NT2/D1 (cell line): ENCODE measurements around the gene CDK11A.

Experiments used
- DNase-seq: peaks from one replicate; pipeline ENCODE4 v3.0.0-alpha.2; 2011; ENCODE audit warnings: low read depth, low spot score
- H3K27me3 ChIP-seq: 2 replicates; pipeline ENCODE4 v1.6.0; 2011; ENCODE audit warnings: mild to moderate bottlenecking; ENCODE audit not compliant: insufficient read length, insufficient read depth
- H3K36me3 ChIP-seq: 2 replicates; pipeline ENCODE4 v1.6.1; 2011; ENCODE audit warnings: mild to moderate bottlenecking, low read length, mixed read lengths; ENCODE audit not compliant: insufficient read depth, insufficient read length
- H3K4me1 ChIP-seq: 2 replicates; pipeline ENCODE4 v1.5.1; 2011; ENCODE audit not compliant: insufficient read depth, insufficient read length
- H3K4me3 ChIP-seq: 2 replicates; pipeline ENCODE4 v1.5.1; 2011; ENCODE audit warnings: low read depth; ENCODE audit not compliant: insufficient read length
- H3K9ac ChIP-seq: 2 replicates; pipeline ENCODE4 v1.6.0; 2011; ENCODE audit warnings: low read depth; ENCODE audit not compliant: insufficient read length
- H3K9me3 ChIP-seq: 2 replicates; pipeline ENCODE4 v1.5.1; 2011; ENCODE audit warnings: mild to moderate bottlenecking, low read length; ENCODE audit not compliant: insufficient read depth
- SUZ12 ChIP-seq: IDR thresholded peaks from 2 replicates; pipeline ENCODE4 v1.6.1; 2011; ENCODE audit not compliant: insufficient read length, insufficient read depth; ENCODE audit errors: extremely low read depth
- YY1 ChIP-seq: IDR thresholded peaks from 2 replicates; pipeline ENCODE4 v1.6.1; 2011; ENCODE audit not compliant: insufficient read length, insufficient read depth
- ZNF274 ChIP-seq: IDR thresholded peaks from 2 replicates; pipeline ENCODE4 v1.6.1; 2011; ENCODE audit warnings: mild to moderate bottlenecking, low read depth, low read length

CDK11A gene

GRCh38 chr1:1757422-1758058 is 33.4 kb upstream of the CDK11A start:
- DNase-seq, result no peak
- H3K4me1 ChIP-seq, result peaks cover 3% of the 10 kb centered on the region
- no peaks in the 10 kb centered on the region for H3K27me3 ChIP-seq
- TF ChIP-seq ZNF274, result no peak
- TF ChIP-seq YY1, result no peak
- TF ChIP-seq SUZ12, result no peak
- peaks cover 86% of the 10 kb centered on the region for H3K36me3 ChIP-seq
- H3K4me3 ChIP-seq, result no peak overlapping the region
- no peak overlapping the region for H3K9ac ChIP-seq
- no peaks in the 10 kb centered on the region for H3K9me3 ChIP-seq

- Histone ChIP-seq H3K27me3 (no peaks in the 10 kb centered on the region), H3K4me1 (peaks cover 3% of the 10 kb centered on the region), H3K4me3 (no peak overlapping the region), H3K36me3 (peaks cover 84% of the 10 kb centered on the region), H3K9ac (no peak overlapping the region), H3K9me3 (no peaks in the 10 kb centered on the region)
- TF ChIP-seq SUZ12 (no peak), YY1 (no peak), ZNF274 (no peak)
- DNase-seq, result no peak
These were observed 32.7 kb upstream of the CDK11A start for GRCh38 chr1:1756661-1757421.

- TF ChIP-seq ZNF274 (no peak), SUZ12 (no peak), YY1 (no peak)
- DNase-seq, result no peak
These were observed 31.7 kb upstream of the CDK11A start for GRCh38 chr1:1755852-1756251.

DNA sequence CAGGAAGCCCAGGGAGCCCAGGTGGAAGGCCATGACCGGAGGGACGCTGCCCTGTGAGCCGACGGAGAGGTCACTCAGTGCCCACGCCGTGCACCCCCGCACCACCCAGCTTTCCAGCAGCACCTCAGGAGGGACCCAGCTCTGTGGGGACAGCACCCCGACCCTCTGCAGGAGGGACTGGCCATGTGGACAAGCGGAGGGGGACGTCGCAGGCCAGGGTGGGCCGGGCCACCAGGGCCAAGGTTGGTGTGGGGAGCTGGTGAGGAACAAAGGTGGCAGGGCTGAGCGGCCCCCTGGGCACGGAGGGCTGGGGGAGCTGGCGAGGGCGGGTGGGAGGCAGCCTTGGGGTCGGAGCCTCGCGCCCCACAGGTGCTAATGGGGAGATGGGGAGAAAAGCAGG is 31.3 kb upstream of the CDK11A start:
- H3K9ac ChIP-seq, result no peak overlapping the region
- H3K36me3 ChIP-seq, result peaks cover 73% of the 10 kb centered on the region
- DNase-seq, result no peak
- no peak for TF ChIP-seq SUZ12
- TF ChIP-seq YY1, result no peak
- TF ChIP-seq ZNF274, result no peak
- no peaks in the 10 kb centered on the region for H3K27me3 ChIP-seq
- H3K9me3 ChIP-seq, result no peaks in the 10 kb centered on the region
- H3K4me3 ChIP-seq, result no peak overlapping the region
- H3K4me1 ChIP-seq, result peaks cover 3% of the 10 kb centered on the region

More at GRCh38 chr1:1755852-1756251, 31.7 kb upstream of the CDK11A start:
- no peak overlapping the region for H3K4me3 ChIP-seq
- H3K36me3 ChIP-seq, result peaks cover 77% of the 10 kb centered on the region
- peaks cover 3% of the 10 kb centered on the region for H3K4me1 ChIP-seq
- no peaks in the 10 kb centered on the region for H3K9me3 ChIP-seq
- no peak overlapping the region for H3K9ac ChIP-seq
- no peaks in the 10 kb centered on the region for H3K27me3 ChIP-seq

- H3K27me3 ChIP-seq, result no peaks in the 10 kb centered on the region
- TF ChIP-seq ZNF274, result no peak
- TF ChIP-seq SUZ12, result no peak
- no peak for TF ChIP-seq YY1
- no peak overlapping the region for H3K4me3 ChIP-seq
- no peaks in the 10 kb centered on the region for H3K9me3 ChIP-seq
- peaks cover 3% of the 10 kb centered on the region for H3K4me1 ChIP-seq
- DNase-seq, result no peak
- H3K36me3 ChIP-seq, result peaks cover 61% of the 10 kb centered on the region
- no peak overlapping the region for H3K9ac ChIP-seq
These were observed 30.1 kb upstream of the CDK11A start for GRCh38 chr1:1754051-1754815.

DNA sequence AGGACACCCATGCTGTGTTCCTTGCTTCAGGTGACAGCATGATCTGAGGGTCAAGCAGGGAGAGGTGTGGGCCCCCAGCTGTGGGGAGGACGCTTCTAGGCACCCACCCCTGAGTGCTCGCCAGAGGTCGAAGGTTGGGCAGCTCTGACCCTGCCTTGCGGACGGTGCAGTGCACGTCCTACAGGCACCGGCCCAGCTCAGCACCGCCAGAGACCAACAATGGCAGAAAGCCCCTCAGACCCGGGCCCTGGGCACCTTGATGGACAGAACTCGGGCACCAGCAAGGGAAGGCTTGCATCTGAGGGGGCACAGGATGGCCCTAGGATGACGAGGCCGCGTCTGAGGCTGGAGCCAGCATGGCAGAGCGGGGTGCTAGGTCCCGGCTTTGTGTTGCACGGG is 29.4 kb upstream of the CDK11A start:
- no peaks in the 10 kb centered on the region for H3K27me3 ChIP-seq
- no peak overlapping the region for H3K4me3 ChIP-seq
- TF ChIP-seq SUZ12 (no peak), ZNF274 (no peak), YY1 (no peak)
- H3K9ac ChIP-seq, result no peak overlapping the region
- H3K9me3 ChIP-seq, result no peaks in the 10 kb centered on the region
- peaks cover 55% of the 10 kb centered on the region for H3K36me3 ChIP-seq
- DNase-seq, result no peak
- peaks cover 3% of the 10 kb centered on the region for H3K4me1 ChIP-seq
